ENCODE results near the gene SLC35E4. TPM values are rescaled to one million over a fixed set of nuclear protein-coding genes. Genes with fewer than 3 reads are reported as not detected.
A peak's percentile ranks its signal among the peaks of the same experiment; 100 is the strongest.

Gene SLC35E4
- total and polyA plus RNA-seq, 2 donors (not counting 1 experiment from before 2014, with no cell fraction given): 0.39 to 3.4 TPM

DNA sequence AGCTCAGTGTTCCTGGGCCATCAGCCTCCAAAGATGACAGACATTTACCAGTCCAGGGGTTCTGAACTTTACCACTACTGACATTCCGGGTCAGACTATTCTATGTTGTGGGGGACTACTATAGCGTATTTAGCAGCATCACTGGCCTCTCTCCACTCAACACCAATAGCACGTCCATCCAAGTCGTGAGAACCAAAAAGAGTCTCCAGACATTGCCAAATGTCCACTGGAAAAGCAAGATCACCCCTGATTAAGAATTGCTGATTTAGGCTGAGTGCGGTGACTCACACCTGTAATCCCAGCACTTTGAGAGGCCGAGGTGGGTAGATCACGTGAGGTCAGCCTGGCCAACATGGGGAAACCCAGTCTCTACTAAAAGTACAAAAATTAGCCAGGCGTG is 49.2 kb upstream of the SLC35E4 start:
- intact Hi-C loops (cut with micrococcal nuclease): no loop called here
- Mint-ChIP-seq H3K9me3 (ENCODE audit: insufficient read depth) (no peaks in the 10 kb centered on the region), H3K4me3 (no peak overlapping the region), H3K27ac (no peak overlapping the region), H3K4me1 (no peaks in the 10 kb centered on the region), H3K27me3 (no peaks in the 10 kb centered on the region)
- no peak overlapping the region for H2AFZ ChIP-seq (ENCODE audit: insufficient read depth, low read depth, low read length, poor library complexity, severe bottlenecking)
- no peak overlapping the region for H3K4me3 ChIP-seq (ENCODE audit: control extremely low read depth in 1 of 5, extremely low read depth in 1 of 5, insufficient read depth in 1 of 5, low read depth in 2 of 5, low read length in 4 of 5)
- ChIA-PET POLR2A (no interaction called here), CTCF (no interaction called here)
- WGBS (ENCODE audit: insufficient coverage): 100% methylated on average over 6 of the region's 8 CpGs
- H4K20me1 ChIP-seq (ENCODE audit: control insufficient read depth, insufficient read depth, low read length, poor library complexity, severe bottlenecking): peaks cover 64% of the 10 kb centered on the region
- peaks cover 21% of the 10 kb centered on the region for H3K79me2 ChIP-seq (ENCODE audit: control insufficient read depth, insufficient read depth, low read length)
- H3K27me3 ChIP-seq (replicated peaks in 1 of 4; ENCODE audit: control extremely low read depth in 1 of 4, control insufficient read depth in 3 of 4, insufficient read depth in 4 of 4, low read length in 3 of 4): no peaks in the 10 kb centered on the region
- no peak overlapping the region for H3K4me2 ChIP-seq (replicated peaks; ENCODE audit: low read depth, low read length, poor library complexity, severe bottlenecking)
- H3K4me1 ChIP-seq (ENCODE audit: control insufficient read depth in 2 of 2, insufficient read depth in 2 of 2, low read length in 2 of 2): peaks cover 11 to 17% of the 10 kb centered on the region in 2 donors
- no peak overlapping the region for H3K9ac ChIP-seq (ENCODE audit: low read length)
- no peak for ATAC-seq (ENCODE audit: low read depth)
- no peak for DNase-seq
- no peak for TF ChIP-seq EZH2 (IDR thresholded peaks at IDR 0.05; ENCODE audit: borderline replicate concordance, insufficient read depth, low read depth, low read length, poor library complexity, severe bottlenecking)
- TF ChIP-seq, protein P1, sequence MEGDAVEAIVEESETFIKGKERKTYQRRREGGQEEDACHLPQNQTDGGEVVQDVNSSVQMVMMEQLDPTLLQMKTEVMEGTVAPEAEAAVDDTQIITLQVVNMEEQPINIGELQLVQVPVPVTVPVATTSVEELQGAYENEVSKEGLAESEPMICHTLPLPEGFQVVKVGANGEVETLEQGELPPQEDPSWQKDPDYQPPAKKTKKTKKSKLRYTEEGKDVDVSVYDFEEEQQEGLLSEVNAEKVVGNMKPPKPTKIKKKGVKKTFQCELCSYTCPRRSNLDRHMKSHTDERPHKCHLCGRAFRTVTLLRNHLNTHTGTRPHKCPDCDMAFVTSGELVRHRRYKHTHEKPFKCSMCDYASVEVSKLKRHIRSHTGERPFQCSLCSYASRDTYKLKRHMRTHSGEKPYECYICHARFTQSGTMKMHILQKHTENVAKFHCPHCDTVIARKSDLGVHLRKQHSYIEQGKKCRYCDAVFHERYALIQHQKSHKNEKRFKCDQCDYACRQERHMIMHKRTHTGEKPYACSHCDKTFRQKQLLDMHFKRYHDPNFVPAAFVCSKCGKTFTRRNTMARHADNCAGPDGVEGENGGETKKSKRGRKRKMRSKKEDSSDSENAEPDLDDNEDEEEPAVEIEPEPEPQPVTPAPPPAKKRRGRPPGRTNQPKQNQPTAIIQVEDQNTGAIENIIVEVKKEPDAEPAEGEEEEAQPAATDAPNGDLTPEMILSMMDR (IDR thresholded peaks at IDR 0.05): no peak
- no peaks in the 10 kb centered on the region for H3K9me3 ChIP-seq (ENCODE audit: control extremely low read depth in 1 of 3, control insufficient read depth in 2 of 3, insufficient read depth in 1 of 3, low read length in 2 of 3)
- no peak overlapping the region for H3K27ac ChIP-seq (ENCODE audit: low read length in 2 of 2)
- H3K36me3 ChIP-seq (replicated peaks in 1 of 2; ENCODE audit: control extremely low read depth in 1 of 2, control insufficient read depth in 1 of 2, extremely low read depth in 1 of 2, insufficient read depth in 2 of 2, low read length in 1 of 2): peaks cover 2 to 78% of the 10 kb centered on the region in 2 experiments

GRCh38 chr22:30591191-30591587 is 44.4 kb upstream of the SLC35E4 start:
- Mint-ChIP-seq H3K27ac (no peak overlapping the region), H3K9me3 (ENCODE audit: insufficient read depth) (no peaks in the 10 kb centered on the region), H3K4me3 (no peak overlapping the region), H3K4me1 (no peaks in the 10 kb centered on the region), H3K27me3 (peaks cover 3% of the 10 kb centered on the region)
- Histone ChIP-seq H3K4me3 (ENCODE audit: control extremely low read depth in 1 of 5, extremely low read depth in 1 of 5, insufficient read depth in 1 of 5, low read depth in 2 of 5, low read length in 4 of 5) (peak overlapping the region; percentile 81 to 95 (median 91)), H2AFZ (ENCODE audit: insufficient read depth, low read depth, low read length, poor library complexity, severe bottlenecking) (peak overlapping the region; percentile 78), H3K36me3 (replicated peaks in 1 of 2; ENCODE audit: control extremely low read depth in 1 of 2, control insufficient read depth in 1 of 2, extremely low read depth in 1 of 2, insufficient read depth in 2 of 2, low read length in 1 of 2) (peaks cover 2 to 32% of the 10 kb centered on the region in 2 experiments), H3K27me3 (replicated peaks in 1 of 4; ENCODE audit: control extremely low read depth in 1 of 4, control insufficient read depth in 3 of 4, insufficient read depth in 4 of 4, low read length in 3 of 4) (peaks cover 0 to 2% (median under 1%) of the 10 kb centered on the region in 4 experiments), H3K9me3 (ENCODE audit: control extremely low read depth in 1 of 3, control insufficient read depth in 2 of 3, insufficient read depth in 1 of 3, low read length in 2 of 3) (no peaks in the 10 kb centered on the region), H3K4me1 (ENCODE audit: control insufficient read depth in 2 of 2, insufficient read depth in 2 of 2, low read length in 2 of 2) (peaks cover 14 to 22% of the 10 kb centered on the region in 2 donors), H4K20me1 (ENCODE audit: control insufficient read depth, insufficient read depth, low read length, poor library complexity, severe bottlenecking) (peaks cover 23% of the 10 kb centered on the region), H3K9ac (ENCODE audit: low read length) (peak overlapping the region; percentile 89), H3K4me2 (replicated peaks; ENCODE audit: low read depth, low read length, poor library complexity, severe bottlenecking) (peak overlapping the region; percentile 92), H3K27ac (ENCODE audit: low read length in 2 of 2) (peak overlapping the region; percentile 95 to 98), H3K79me2 (ENCODE audit: control insufficient read depth, insufficient read depth, low read length) (peaks cover 24% of the 10 kb centered on the region)
- ATAC-seq (ENCODE audit: low read depth) (no peak), DNase-seq (no peak)
- 7% methylated on average over 14 of the region's 14 CpGs for WGBS (ENCODE audit: insufficient coverage)
- no peak for TF ChIP-seq EZH2 (IDR thresholded peaks at IDR 0.05; ENCODE audit: borderline replicate concordance, insufficient read depth, low read depth, low read length, poor library complexity, severe bottlenecking)
- TF ChIP-seq, protein P1 (IDR thresholded peaks at IDR 0.05): no peak
- ChIA-PET POLR2A (interaction anchor here (0.5 to 1.3 kb wide), 3 partner anchors 15 to 89 kb away, joined by 3 to 4 read pairs (median 3); partner anchors contain the start of genes SLC35E4 and TCN2), CTCF (interaction anchor here (0.8 to 1.3 kb wide), 3 partner anchors 163 to 331 kb away, joined by 3 read pairs; partner anchors contain the start of gene RNF215)
- intact Hi-C loops (cut with micrococcal nuclease): loop anchor here (5.0 to 10.0 kb wide), 8 partner anchors 196 to 1881 kb away; partner anchors contain the start of genes CASTOR1, DEPDC5, FBXO7 and MTMR3
